Measurements from ENCODE around the gene ASTN1.

The ASTN1 gene

GRCh38 chr1:176926330-176927086, 238.0 kb downstream of the ASTN1 start:
- no peak for DNase-seq (ENCODE audit: low read depth)

- DNase-seq (ENCODE audit: low read depth), result no peak
These were observed 239.3 kb downstream of the ASTN1 start for GRCh38 chr1:176925223-176925622.

- no peak for DNase-seq (ENCODE audit: low read depth)
These were observed 241.2 kb downstream of the ASTN1 start for GRCh38 chr1:176923283-176923682.

- no peak for DNase-seq (ENCODE audit: low read depth)
These were observed 244.8 kb downstream of the ASTN1 start for GRCh38 chr1:176919386-176920378.

- DNase-seq (ENCODE audit: low read depth), result no peak
These were observed 258.9 kb downstream of the ASTN1 start for GRCh38 chr1:176905648-176906047.

- no peak for DNase-seq (ENCODE audit: low read depth)
These were observed 260.3 kb downstream of the ASTN1 start for GRCh38 chr1:176904057-176904751.

GRCh38 chr1:176903474-176903873, 261.0 kb downstream of the ASTN1 start:
- no peak for DNase-seq (ENCODE audit: low read depth)

- no peak for DNase-seq (ENCODE audit: low read depth)
These were observed 265.2 kb downstream of the ASTN1 start for GRCh38 chr1:176899321-176899720.

- no peak for DNase-seq (ENCODE audit: low read depth)
These were observed 266.9 kb downstream of the ASTN1 start for GRCh38 chr1:176897350-176898236.

GRCh38 chr1:176896216-176896615, 268.3 kb downstream of the ASTN1 start:
- no peak for DNase-seq (ENCODE audit: low read depth)

- DNase-seq (ENCODE audit: low read depth), result no peak
These were observed 270.1 kb downstream of the ASTN1 start for GRCh38 chr1:176894450-176894849.

GRCh38 chr1:176893625-176894352, 270.7 kb downstream of the ASTN1 start:
- no peak for DNase-seq (ENCODE audit: low read depth)

GRCh38 chr1:176888471-176889032, 276.0 kb downstream of the ASTN1 start:
- no peak for DNase-seq (ENCODE audit: low read depth)

- DNase-seq (ENCODE audit: low read depth), result no peak
These were observed 278.8 kb downstream of the ASTN1 start for GRCh38 chr1:176885751-176886150.

- no peak for DNase-seq (ENCODE audit: low read depth)
These were observed 279.2 kb downstream of the ASTN1 start for GRCh38 chr1:176885341-176885740.

GRCh38 chr1:176884911-176885310, 279.6 kb downstream of the ASTN1 start:
- DNase-seq (ENCODE audit: low read depth), result no peak

GRCh38 chr1:176884286-176884685, 280.2 kb downstream of the ASTN1 start:
- DNase-seq (ENCODE audit: low read depth), result no peak

- DNase-seq (ENCODE audit: low read depth), result no peak
These were observed 283.4 kb downstream of the ASTN1 start for GRCh38 chr1:176880955-176881595.

- no peak for DNase-seq (ENCODE audit: low read depth)
These were observed 284.5 kb downstream of the ASTN1 start for GRCh38 chr1:176879784-176880620.
